Measurements from ENCODE around the gene FOXO1.

Gene FOXO1

DNA sequence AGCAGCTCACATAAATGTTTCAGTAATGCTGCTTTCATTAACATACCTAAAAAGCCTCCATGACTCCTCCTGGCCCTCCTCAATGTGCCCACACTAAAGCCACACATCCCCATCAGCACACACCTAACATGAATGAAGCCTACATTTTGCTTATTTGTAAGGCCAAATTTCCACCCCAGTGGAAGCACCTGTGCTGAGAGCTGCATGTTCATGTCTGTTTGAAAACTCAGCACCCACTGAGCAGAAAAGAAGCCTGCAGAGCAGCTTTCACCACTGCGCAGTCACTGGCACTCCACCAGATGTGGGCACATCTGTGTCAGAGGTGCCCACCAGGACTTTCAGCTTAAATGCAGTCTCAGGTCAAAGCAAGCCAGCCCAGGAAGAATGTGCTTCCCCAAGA, 93.5 kb downstream of the FOXO1 start:
- TF ChIP-seq RAD21 (IDR thresholded peaks at IDR 0.05; ENCODE audit: low read depth): no peak
- TF ChIP-seq CEBPB (IDR thresholded peaks at IDR 0.05): no peak
- TF ChIP-seq FOXM1 (IDR thresholded peaks at IDR 0.05; ENCODE audit: borderline replicate concordance, low read depth): no peak
- no peak for TF ChIP-seq ZBTB7A (IDR thresholded peaks at IDR 0.05; ENCODE audit: low read depth)
- TF ChIP-seq, protein P1, sequence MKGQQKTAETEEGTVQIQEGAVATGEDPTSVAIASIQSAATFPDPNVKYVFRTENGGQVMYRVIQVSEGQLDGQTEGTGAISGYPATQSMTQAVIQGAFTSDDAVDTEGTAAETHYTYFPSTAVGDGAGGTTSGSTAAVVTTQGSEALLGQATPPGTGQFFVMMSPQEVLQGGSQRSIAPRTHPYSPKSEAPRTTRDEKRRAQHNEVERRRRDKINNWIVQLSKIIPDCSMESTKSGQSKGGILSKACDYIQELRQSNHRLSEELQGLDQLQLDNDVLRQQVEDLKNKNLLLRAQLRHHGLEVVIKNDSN (IDR thresholded peaks at IDR 0.05): no peak
- TF ChIP-seq REST (IDR thresholded peaks at IDR 0.05; ENCODE audit: low read depth): no peak
- TF ChIP-seq, protein P2, sequence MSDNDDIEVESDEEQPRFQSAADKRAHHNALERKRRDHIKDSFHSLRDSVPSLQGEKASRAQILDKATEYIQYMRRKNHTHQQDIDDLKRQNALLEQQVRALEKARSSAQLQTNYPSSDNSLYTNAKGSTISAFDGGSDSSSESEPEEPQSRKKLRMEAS (IDR thresholded peaks at IDR 0.05): no peak
- no peak for TF ChIP-seq EP300 (IDR thresholded peaks at IDR 0.05; ENCODE audit: borderline replicate concordance)

GRCh38 chr13:40571338-40571963, 95.0 kb downstream of the FOXO1 start:
- no peak for TF ChIP-seq FOXM1 (IDR thresholded peaks at IDR 0.05; ENCODE audit: borderline replicate concordance, low read depth)
- TF ChIP-seq REST (IDR thresholded peaks at IDR 0.05; ENCODE audit: low read depth): no peak
- TF ChIP-seq, protein P1 (IDR thresholded peaks at IDR 0.05): no peak
- TF ChIP-seq, protein P2 (IDR thresholded peaks at IDR 0.05): no peak
- TF ChIP-seq RAD21 (IDR thresholded peaks at IDR 0.05; ENCODE audit: low read depth): no peak
- TF ChIP-seq EP300 (IDR thresholded peaks at IDR 0.05; ENCODE audit: borderline replicate concordance): no peak
- TF ChIP-seq EGR1 (IDR thresholded peaks at IDR 0.05): no peak
- TF ChIP-seq TEAD4 (IDR thresholded peaks at IDR 0.05): no peak
- no peak for TF ChIP-seq ZBTB7A (IDR thresholded peaks at IDR 0.05; ENCODE audit: low read depth)
- TF ChIP-seq TCF12 (IDR thresholded peaks at IDR 0.05; ENCODE audit: low read depth): no peak
- no peak for TF ChIP-seq CREB1 (IDR thresholded peaks at IDR 0.05; ENCODE audit: low read depth)
- TF ChIP-seq YY1 (IDR thresholded peaks at IDR 0.05; ENCODE audit: low read depth): no peak
- TF ChIP-seq CEBPB (IDR thresholded peaks at IDR 0.05): no peak
- no peak for TF ChIP-seq NFIC (IDR thresholded peaks at IDR 0.05)
- no peak for TF ChIP-seq TAF1 (IDR thresholded peaks at IDR 0.05; ENCODE audit: low read depth)

- TF ChIP-seq NFIC (IDR thresholded peaks at IDR 0.05) (no peak), TAF1 (IDR thresholded peaks at IDR 0.05; ENCODE audit: low read depth) (no peak), FOXM1 (IDR thresholded peaks at IDR 0.05; ENCODE audit: borderline replicate concordance, low read depth) (no peak), REST (IDR thresholded peaks at IDR 0.05; ENCODE audit: low read depth) (no peak), ZBTB7A (IDR thresholded peaks at IDR 0.05; ENCODE audit: low read depth) (no peak), EGR1 (IDR thresholded peaks at IDR 0.05) (no peak), EP300 (IDR thresholded peaks at IDR 0.05; ENCODE audit: borderline replicate concordance) (no peak), TCF12 (IDR thresholded peaks at IDR 0.05; ENCODE audit: low read depth) (no peak), CREB1 (IDR thresholded peaks at IDR 0.05; ENCODE audit: low read depth) (no peak), YY1 (IDR thresholded peaks at IDR 0.05; ENCODE audit: low read depth) (no peak)
- TF ChIP-seq, protein P2 (IDR thresholded peaks at IDR 0.05): no peak
- TF ChIP-seq, protein P1 (IDR thresholded peaks at IDR 0.05): no peak
These were observed 95.5 kb downstream of the FOXO1 start for GRCh38 chr13:40570930-40571329.

- TF ChIP-seq, protein P2 (IDR thresholded peaks at IDR 0.05): no peak
- no peak for TF ChIP-seq REST (IDR thresholded peaks at IDR 0.05; ENCODE audit: low read depth)
- TF ChIP-seq TCF12 (IDR thresholded peaks at IDR 0.05; ENCODE audit: low read depth): no peak
- TF ChIP-seq NFIC (IDR thresholded peaks at IDR 0.05): no peak
- no peak for TF ChIP-seq YY1 (IDR thresholded peaks at IDR 0.05; ENCODE audit: low read depth)
- TF ChIP-seq EGR1 (IDR thresholded peaks at IDR 0.05): no peak
These were observed 97.5 kb downstream of the FOXO1 start for GRCh38 chr13:40569024-40569350.
